Heart left ventricle (tissue), 13 donors: ENCODE data around the gene MGMT.

Experiments
- CTCF ChIP-seq, 12 donors: fragments of 200-600 bp; sonication (generic) in 4 of 12; IDR thresholded peaks; one replicate each; pipeline versions ENCODE4 v1.5.0 to v1.8.0; 2018 to 2022; ENCODE audit warnings: antibody characterized with exemption in 12 of 12, mild to moderate bottlenecking in 5 of 12
- POLR2A ChIP-seq, 2 donors: fragments of 450-650 bp; IDR thresholded peaks; one replicate each; pipeline ENCODE4 v1.6.1; 2017; ENCODE audit warnings: antibody characterized with exemption in 2 of 2, mild to moderate bottlenecking in 2 of 2, moderate library complexity in 2 of 2
- donor health status: ischemic (EF 13 %, LVEDD 7.1; RV severe dilation, severe dysfunction).
- donor health status: DM: no; HTN: yes; CAD: no.
- donor health status: DM: no; HTN: no; CAD: no.
- donor health status: ischemic (EF 25% LVEDD 6.9; RV normal size, moderate dysfunction).
- donor health status: ischemic (EF 25% LVEDD 5.7; RV mildly dilated, moderate dysfunction).
- donor health status: ischemic (EF 35%, LVEDD 5.7; RV mildly dilated, moderate dysfunction).
- donor health status: nonischemic (EF 11% LVEDD 7.7; RV severe dilation, severe dysfunction).
- donor health status: DM: yes; HTN: yes; CAD: no.
- donor health status: PGD.
- donor health status: ischemic (EF 29% LVEDD 5.4; RV normal size, mild dysfunction).
- donor health status: nonischemic (EF 23%, LVEDD 6.1; RV moderate dilation, normal function).

GRCh38 chr10:129773359-129773990, 306.4 kb downstream of the MGMT start:
- TF ChIP-seq CTCF (IDR thresholded peaks at IDR 0.05), result no peak
- TF ChIP-seq POLR2A (IDR thresholded peaks at IDR 0.05), result no peak
